Colonic mucosa (tissue), 4 donors: ENCODE data around the gene PHYHIPL. TPM values are rescaled to one million over a fixed set of nuclear protein-coding genes. Genes with fewer than 3 reads are reported as not detected.

Source experiments
- DNase-seq: peaks from one replicate; pipeline ENCODE4 v3.0.0-alpha.2; 2020
- H3K27ac ChIP-seq: fragments of 200-600 bp; one replicate; pipeline ENCODE4 v1.8.0; 2021
- H3K27me3 ChIP-seq: fragments of 200-600 bp; one replicate; pipeline ENCODE4 v1.8.0; 2021
- H3K36me3 ChIP-seq: fragments of 200-600 bp; one replicate; pipeline ENCODE4 v1.8.0; 2021
- H3K4me1 ChIP-seq: fragments of 200-600 bp; one replicate; pipeline ENCODE4 v1.8.0; 2021; ENCODE audit warnings: mild to moderate bottlenecking
- H3K4me3 ChIP-seq: fragments of 200-600 bp; one replicate; pipeline ENCODE4 v1.8.0; 2021
- H3K9ac ChIP-seq, 2 donors: one replicate each; pipeline ENCODE4 v1.7.0; 2013; ENCODE audit warnings: control low read depth in 2 of 2, low read depth in 2 of 2, low read length in 2 of 2
- H3K9me3 ChIP-seq: fragments of 200-600 bp; one replicate; pipeline ENCODE4 v1.8.0; 2021
- CTCF ChIP-seq: fragments of 200-600 bp; IDR thresholded peaks from one replicate; pipeline ENCODE4 v1.8.0; 2022; ENCODE audit warnings: antibody characterized with exemption, mild to moderate bottlenecking
- intact Hi-C: fragments of 100-400 bp; cut with DNase I; formaldehyde crosslinking; loops from one replicate; pipeline ENCODE4 v1.14.1; 2022
- total RNA-seq, 2 donors: library from RNA; stranded (reverse); fragmentation: NEBNext Ultra II Directional in 1 of 2; extraction: Animal tissue kit (Norgen Biotek cat#: 25700) in 1 of 2; gene quantifications; one replicate each; pipeline ENCODE4 v1.2.1, GENCODE V29; 2021
- donor health status: healthy.
- donor health status: DM: no; HTN: no; CAD: no.
- donor health status: DM: no; HTN: no; CAD: no.

PHYHIPL gene
- total RNA-seq, 2 donors from 2014 or later, result 0.30 TPM; not detected in 1

- no peaks in the 10 kb centered on the region for H3K36me3 ChIP-seq
- H3K27ac ChIP-seq, result no peak overlapping the region
- H3K4me1 ChIP-seq, result no peaks in the 10 kb centered on the region
- DNase-seq, result no peak
- H3K9ac ChIP-seq, result no peak overlapping the region
- TF ChIP-seq CTCF, result no peak
- H3K27me3 ChIP-seq, result no peaks in the 10 kb centered on the region
- intact Hi-C loops, result no loop called here
- no peaks in the 10 kb centered on the region for H3K9me3 ChIP-seq
- no peak overlapping the region for H3K4me3 ChIP-seq
Observed at GRCh38 chr10:59287587-59288255, 111.3 kb downstream of the PHYHIPL start.

GRCh38 chr10:59289853-59290252, 113.4 kb downstream of the PHYHIPL start:
- Histone ChIP-seq H3K27ac (no peak overlapping the region), H3K4me3 (no peak overlapping the region), H3K27me3 (no peaks in the 10 kb centered on the region), H3K4me1 (no peaks in the 10 kb centered on the region), H3K36me3 (no peaks in the 10 kb centered on the region), H3K9me3 (no peaks in the 10 kb centered on the region), H3K9ac (no peak overlapping the region)
- DNase-seq, result no peak
- intact Hi-C loops, result no loop called here
- no peak for TF ChIP-seq CTCF

DNA sequence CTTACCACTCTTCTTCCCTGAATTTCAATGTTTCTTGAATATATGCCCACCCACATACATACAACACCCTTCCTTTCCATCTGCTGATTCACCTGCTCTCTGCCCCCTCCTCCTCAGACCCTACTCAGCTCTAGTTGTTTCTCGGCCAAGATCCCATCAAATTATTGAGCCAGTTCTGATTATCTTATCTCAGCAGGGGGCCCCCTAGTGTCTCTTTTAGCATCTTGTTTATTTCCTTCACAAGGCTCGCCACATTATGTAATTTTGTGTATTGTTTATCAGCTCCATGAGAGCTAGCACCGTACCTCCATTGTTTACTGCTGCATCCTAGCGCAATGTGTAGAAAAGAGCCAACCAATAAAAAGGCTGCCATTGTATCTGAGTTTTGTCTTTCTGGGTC, 114.0 kb downstream of the PHYHIPL start:
- H3K36me3 ChIP-seq, result no peaks in the 10 kb centered on the region
- H3K27me3 ChIP-seq, result no peaks in the 10 kb centered on the region
- no peak overlapping the region for H3K4me3 ChIP-seq
- TF ChIP-seq CTCF, result no peak
- no peak for DNase-seq
- no peak overlapping the region for H3K27ac ChIP-seq
- H3K9me3 ChIP-seq, result no peaks in the 10 kb centered on the region
- intact Hi-C loops, result no loop called here
- no peaks in the 10 kb centered on the region for H3K4me1 ChIP-seq
- no peak overlapping the region for H3K9ac ChIP-seq

Other genes with a start within 250 kb of the PHYHIPL start
- gene FAM13C, start 185.9 kb downstream of the PHYHIPL start, total RNA-seq, result 1 to 10 TPM; 1.0 to 2.5 TPM